Panc1 (cell line): ENCODE results near the gene VASN. TPM values are rescaled to one million over a fixed set of nuclear protein-coding genes. Genes with fewer than 3 reads are reported as not detected.
"Not testable (repeated sequence)": the region's sequence is repeated elsewhere in the genome, so short reads cannot be mapped to it uniquely, and the experiment has no call there.

Experiments
- ATAC-seq: fragments of 200-7000 bp; cut with Tn5 transposase; 2 replicates; pipeline ENCODE4 v1.9.1; 2020; ENCODE audit warnings: mild to moderate bottlenecking, moderate library complexity
- BruUV-seq: library from RNA; stranded (reverse); fragments of 400-500 nt; replicated peaks from 2 replicates; lab custom pipeline; 2021; lab: Mats Ljungman, UMichigan
- CTCF ChIA-PET: fragments of 300-600 bp; sonication (Branson Sonifier 250); formaldehyde crosslinking; loops from one replicate; lab custom pipeline; 2022; ENCODE audit warnings: antibody characterized with exemption; lab: Charles Lee
- POLR2A ChIA-PET: fragments of 300-600 bp; sonication (Branson Sonifier 250); formaldehyde crosslinking; loops from one replicate; lab custom pipeline; 2022; ENCODE audit warnings: antibody characterized with exemption; lab: Charles Lee
- DNase-seq: peaks from one replicate; pipeline ENCODE4 v3.0.0-alpha.2; 2010; ENCODE audit warnings: low read depth, low spot score
- H3K27ac ChIP-seq: 2 replicates; pipeline ENCODE4 v1.5.1; 2011; ENCODE audit warnings: mild to moderate bottlenecking, low read length, inconsistent platforms
- H3K27me3 ChIP-seq: fragments of 200-500 bp; sonication (Bioruptor generic); 2 replicates; pipeline ENCODE4 v1.6.0; 2014; ENCODE audit warnings: low read length, inconsistent platforms; ENCODE audit not compliant: control insufficient read depth, insufficient read depth
- H3K36me3 ChIP-seq: fragments of 200-500 bp; sonication (Bioruptor generic); 2 replicates; pipeline ENCODE4 v1.5.1; 2014; ENCODE audit warnings: inconsistent platforms, mild to moderate bottlenecking, low read length, moderate library complexity; ENCODE audit not compliant: control insufficient read depth, insufficient read depth
- H3K4me1 ChIP-seq: 2 replicates; pipeline ENCODE4 v1.5.1; 2011; ENCODE audit warnings: inconsistent platforms, mild to moderate bottlenecking, low read length, moderate library complexity; ENCODE audit not compliant: control insufficient read depth, insufficient read depth
- H3K4me3 ChIP-seq, 2 experiments: 2 replicates each; pipeline ENCODE4 v1.5.1; 2011 to 2012; ENCODE audit warnings: low read depth in 2 of 2, low read length in 2 of 2, mild to moderate bottlenecking in 2 of 2, inconsistent platforms in 1 of 2, moderate library complexity in 1 of 2
- H3K9me3 ChIP-seq: fragments of 200-500 bp; sonication (Bioruptor generic); 2 replicates; pipeline ENCODE4 v1.5.1; 2014; ENCODE audit warnings: low read depth, mild to moderate bottlenecking, inconsistent platforms, low read length, moderate library complexity; ENCODE audit not compliant: control insufficient read depth, insufficient read depth
- CTCF ChIP-seq: fragments of 450-650 bp; IDR thresholded peaks from 2 replicates; pipeline ENCODE4 v1.5.1; 2017; ENCODE audit warnings: mild to moderate bottlenecking
- POLR2AphosphoS5 ChIP-seq: IDR thresholded peaks from 2 replicates; pipeline ENCODE4 v1.6.1; 2012; ENCODE audit warnings: mild to moderate bottlenecking, low read depth, low read length, moderate library complexity
- REST ChIP-seq, 2 experiments: IDR thresholded peaks; 2 replicates each; pipeline ENCODE4 v1.6.1; 2011 to 2012; ENCODE audit warnings: low read depth in 2 of 2, control low read depth in 1 of 2, low read length in 1 of 2, mild to moderate bottlenecking in 1 of 2, moderate library complexity in 1 of 2; ENCODE audit not compliant: insufficient read depth in 1 of 2
- SIN3A ChIP-seq: IDR thresholded peaks from 2 replicates; pipeline ENCODE4 v1.6.1; 2012; ENCODE audit warnings: low read depth, mild to moderate bottlenecking, low read length, moderate library complexity, borderline replicate concordance; ENCODE audit not compliant: insufficient read depth
- TCF7L2 ChIP-seq: IDR thresholded peaks from 2 replicates; pipeline ENCODE4 v1.6.1; 2011; ENCODE audit warnings: mild to moderate bottlenecking, low read depth, low read length, inconsistent platforms
- in situ Hi-C: cut with HindIII; loops from 2 replicates; pipeline ENCODE4 v1.10.0; 2016; ENCODE audit warnings: low sequenced_read_pairs, low pct_unique_long_range_greater_than_20kb
- intact Hi-C: fragments of 100-400 bp; cut with micrococcal nuclease; formaldehyde crosslinking; loops from one replicate; pipeline ENCODE4 v1.10.0; 2022; ENCODE audit not compliant: unreplicated experiment
- total RNA-seq: library from RNA; stranded (reverse); gene quantifications from one replicate; pipeline ENCODE4 v1.2.1, GENCODE V29; 2021; ENCODE audit not compliant: unreplicated experiment

VASN gene
- total RNA-seq, 1 experiment from 2014 or later = 33.5 TPM

- no TSS peak for BruUV-seq
- ChIA-PET CTCF (no interaction called here), POLR2A (no interaction called here)
- ATAC-seq = no peak
- H3K9me3 ChIP-seq = no peaks in the 10 kb centered on the region
- peaks cover 71% of the 10 kb centered on the region for H3K4me1 ChIP-seq
- in situ Hi-C loops (no loop called here), intact Hi-C loops (no loop called here)
- no peak for TF ChIP-seq SIN3A
- no peak for TF ChIP-seq REST (IDR thresholded peaks at IDR 0.05; ENCODE audit: insufficient read depth in 1 of 2, low read depth in 2 of 2, low read length in 1 of 2)
- TF ChIP-seq CTCF = no peak
- no peak for TF ChIP-seq TCF7L2
- no peak for TF ChIP-seq POLR2AphosphoS5
- no peak overlapping the region for H3K4me3 ChIP-seq
- no peak for DNase-seq
- H3K27me3 ChIP-seq = no peaks in the 10 kb centered on the region
- no peak overlapping the region for H3K27ac ChIP-seq
- H3K36me3 ChIP-seq = no peaks in the 10 kb centered on the region; the same call in 1 of the 2 replicates
Observed at GRCh38 chr16:4342866-4343744, 28.5 kb upstream of the VASN start.

DNA sequence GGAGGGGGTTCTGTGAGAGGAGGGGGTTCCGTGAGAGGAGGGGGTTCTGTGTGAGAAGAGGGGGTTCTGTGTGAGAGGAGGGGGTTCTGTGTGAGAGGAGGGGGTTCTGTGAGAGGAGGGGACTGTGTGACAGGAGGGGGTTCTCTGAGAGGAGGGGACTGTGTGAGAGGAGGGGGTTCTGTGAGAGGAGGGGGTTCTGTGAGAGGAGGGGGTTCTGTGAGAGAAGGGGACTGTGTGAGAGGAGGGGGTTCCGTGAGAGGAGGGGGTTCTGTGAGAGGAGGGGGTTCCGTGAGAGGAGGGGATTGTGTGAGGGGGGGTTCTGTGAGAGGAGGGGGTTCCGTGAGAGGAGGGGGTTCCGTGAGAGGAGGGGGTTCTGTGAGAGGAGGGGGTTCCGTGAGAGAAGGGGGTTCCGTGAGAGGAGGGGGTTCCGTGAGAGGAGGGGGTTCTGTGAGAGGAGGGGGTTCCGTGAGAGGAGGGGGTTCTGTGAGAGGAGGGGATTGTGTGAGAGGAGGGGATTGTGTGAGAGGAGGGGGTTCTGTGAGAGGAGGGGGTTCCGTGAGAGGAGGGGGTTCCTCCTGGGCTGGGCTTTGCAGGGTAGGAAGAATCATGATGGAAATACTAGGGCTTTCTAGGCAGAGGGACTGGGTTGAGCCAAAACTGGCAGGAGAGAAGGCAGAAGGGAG, 27.2 kb upstream of the VASN start:
- Histone ChIP-seq H3K4me3 (peak overlapping the region in 1 of 2 experiments; percentile 37; a peak in 1 of 4 replicates), H3K27ac (peak overlapping the region; percentile 40), H3K4me1 (peaks cover 64% of the 10 kb centered on the region)
- CTCF ChIA-PET, ATAC-seq, in situ Hi-C loops, intact Hi-C loops, BruUV-seq, H3K27me3 ChIP-seq, H3K9me3 ChIP-seq, H3K36me3 ChIP-seq, DNase-seq, POLR2A ChIA-PET: not testable (repeated sequence)
